Loucy (cell line): Measurements from ENCODE around the gene CRYBG2.

Source experiments
- H2AFZ ChIP-seq: fragments of 200-600 bp; sonication (generic); 2 replicates; pipeline ENCODE4 v1.6.0; 2016; ENCODE audit warnings: antibody characterized with exemption, mild to moderate bottlenecking, low read length, moderate library complexity
- H3F3A ChIP-seq: fragments of 200-600 bp; 2 replicates; pipeline ENCODE4 v1.6.0; 2016; ENCODE audit warnings: antibody characterized with exemption, low read depth, mild to moderate bottlenecking
- H3K27me3 ChIP-seq: fragments of 200-600 bp; sonication (generic); 2 replicates; pipeline ENCODE4 v1.6.1; 2014; ENCODE audit warnings: low read length, mild to moderate bottlenecking; ENCODE audit not compliant: insufficient read depth, poor library complexity, severe bottlenecking
- H3K36me3 ChIP-seq: fragments of 200-600 bp; sonication (generic); 2 replicates; pipeline ENCODE4 v1.6.1; 2016; ENCODE audit warnings: low read length; ENCODE audit not compliant: insufficient read depth
- H3K4me1 ChIP-seq: fragments of 200-600 bp; sonication (generic); 2 replicates; pipeline ENCODE4 v1.5.1; 2014; ENCODE audit warnings: low read length, mild to moderate bottlenecking; ENCODE audit not compliant: insufficient read depth, poor library complexity, severe bottlenecking
- H3K4me2 ChIP-seq: fragments of 200-600 bp; sonication (generic); 2 replicates; pipeline ENCODE4 v1.6.0; 2014; ENCODE audit warnings: antibody characterized with exemption, low read length, low read depth, mild to moderate bottlenecking; ENCODE audit not compliant: poor library complexity, severe bottlenecking
- H3K4me3 ChIP-seq: fragments of 200-600 bp; sonication (generic); 2 replicates; pipeline ENCODE4 v1.5.1; 2014; ENCODE audit warnings: low read length, mild to moderate bottlenecking, mixed read lengths; ENCODE audit not compliant: poor library complexity, severe bottlenecking
- H3K79me2 ChIP-seq: fragments of 200-600 bp; sonication (generic); 2 replicates; pipeline ENCODE4 v1.6.1; 2014; ENCODE audit warnings: low read length; ENCODE audit not compliant: insufficient read depth
- H3K9ac ChIP-seq: fragments of 200-600 bp; sonication (generic); 2 replicates; pipeline ENCODE4 v1.6.0; 2014; ENCODE audit warnings: mild to moderate bottlenecking, low read depth, low read length, moderate library complexity; ENCODE audit not compliant: poor library complexity, severe bottlenecking
- H3K9me2 ChIP-seq: fragments of 200-600 bp; sonication (generic); replicated peaks from 2 replicates; pipeline ENCODE4 v1.6.1; 2016; ENCODE audit warnings: low read depth, low read length, mixed read lengths
- H3K9me3 ChIP-seq: fragments of 200-600 bp; sonication (generic); 2 replicates; pipeline ENCODE4 v1.6.1; 2014; ENCODE audit warnings: mild to moderate bottlenecking, antibody characterized with exemption, low read length, low read depth; ENCODE audit not compliant: insufficient read depth
- H4K20me1 ChIP-seq: fragments of 200-600 bp; sonication (generic); 2 replicates; pipeline ENCODE4 v1.6.0; 2014; ENCODE audit warnings: antibody characterized with exemption, low read length, mild to moderate bottlenecking; ENCODE audit not compliant: insufficient read depth, poor library complexity, severe bottlenecking
- EZH2phosphoT487 ChIP-seq: fragments of 200-600 bp; IDR thresholded peaks from 2 replicates; pipeline ENCODE4 v1.6.1; 2018; ENCODE audit warnings: antibody characterized with exemption, mild to moderate bottlenecking, moderate library complexity, borderline replicate concordance
- TF ChIP-seq, protein P1 (sequence below): fragments of 200-600 bp; sonication (generic); conservative IDR thresholded peaks from 2 replicates; pipeline ENCODE4 v1.5.1; 2014; ENCODE audit warnings: mild to moderate bottlenecking, antibody characterized with exemption, low read length

The CRYBG2 gene

DNA sequence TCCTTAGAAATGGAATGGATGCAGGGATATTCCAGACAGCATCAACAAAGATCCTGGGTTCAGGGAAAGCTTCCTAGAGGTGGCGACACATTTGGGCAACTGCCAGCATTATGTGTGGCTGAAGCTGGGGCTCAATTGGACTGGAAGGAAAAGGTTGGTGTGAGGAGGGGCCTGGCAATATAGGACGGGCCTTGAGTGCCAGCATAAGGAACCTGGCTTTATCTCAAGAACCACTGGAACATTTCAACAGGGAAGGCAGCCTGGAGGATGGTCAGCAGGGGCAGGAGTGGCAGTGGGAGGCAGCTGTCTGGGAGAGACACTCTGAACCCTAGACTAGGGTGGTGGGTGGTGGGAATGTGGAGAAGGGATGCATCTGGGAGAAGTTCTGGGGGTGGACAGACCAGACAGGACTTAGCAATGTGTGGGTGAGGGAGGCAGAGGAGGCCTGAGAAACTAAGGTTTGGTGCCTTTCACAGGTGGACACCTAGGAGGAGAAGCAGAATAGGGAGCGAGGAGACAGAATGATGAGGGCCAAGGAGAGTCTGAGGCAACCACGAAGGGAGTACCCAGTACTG, 70.6 kb downstream of the CRYBG2 start:
- no peak overlapping the region for H3K4me3 ChIP-seq
- H3K4me2 ChIP-seq, result peak overlapping the region; percentile 88
- H2AFZ ChIP-seq, result no peak overlapping the region
- peaks cover 5% of the 10 kb centered on the region; the same call in 1 of the 2 replicates for H3K36me3 ChIP-seq
- no peaks in the 10 kb centered on the region for H3K9me3 ChIP-seq
- H3K27me3 ChIP-seq, result no peaks in the 10 kb centered on the region
- peaks cover 53% of the 10 kb centered on the region for H3K79me2 ChIP-seq
- H3F3A ChIP-seq, result peaks cover 14% of the 10 kb centered on the region
- peaks cover 9% of the 10 kb centered on the region for H4K20me1 ChIP-seq
- peaks cover 79% of the 10 kb centered on the region for H3K4me1 ChIP-seq
- no peaks in the 10 kb centered on the region for H3K9me2 ChIP-seq
- no peak for TF ChIP-seq EZH2phosphoT487
- TF ChIP-seq, protein P1, sequence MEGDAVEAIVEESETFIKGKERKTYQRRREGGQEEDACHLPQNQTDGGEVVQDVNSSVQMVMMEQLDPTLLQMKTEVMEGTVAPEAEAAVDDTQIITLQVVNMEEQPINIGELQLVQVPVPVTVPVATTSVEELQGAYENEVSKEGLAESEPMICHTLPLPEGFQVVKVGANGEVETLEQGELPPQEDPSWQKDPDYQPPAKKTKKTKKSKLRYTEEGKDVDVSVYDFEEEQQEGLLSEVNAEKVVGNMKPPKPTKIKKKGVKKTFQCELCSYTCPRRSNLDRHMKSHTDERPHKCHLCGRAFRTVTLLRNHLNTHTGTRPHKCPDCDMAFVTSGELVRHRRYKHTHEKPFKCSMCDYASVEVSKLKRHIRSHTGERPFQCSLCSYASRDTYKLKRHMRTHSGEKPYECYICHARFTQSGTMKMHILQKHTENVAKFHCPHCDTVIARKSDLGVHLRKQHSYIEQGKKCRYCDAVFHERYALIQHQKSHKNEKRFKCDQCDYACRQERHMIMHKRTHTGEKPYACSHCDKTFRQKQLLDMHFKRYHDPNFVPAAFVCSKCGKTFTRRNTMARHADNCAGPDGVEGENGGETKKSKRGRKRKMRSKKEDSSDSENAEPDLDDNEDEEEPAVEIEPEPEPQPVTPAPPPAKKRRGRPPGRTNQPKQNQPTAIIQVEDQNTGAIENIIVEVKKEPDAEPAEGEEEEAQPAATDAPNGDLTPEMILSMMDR, result no peak
- peak overlapping the region; percentile 44 for H3K9ac ChIP-seq

DNA sequence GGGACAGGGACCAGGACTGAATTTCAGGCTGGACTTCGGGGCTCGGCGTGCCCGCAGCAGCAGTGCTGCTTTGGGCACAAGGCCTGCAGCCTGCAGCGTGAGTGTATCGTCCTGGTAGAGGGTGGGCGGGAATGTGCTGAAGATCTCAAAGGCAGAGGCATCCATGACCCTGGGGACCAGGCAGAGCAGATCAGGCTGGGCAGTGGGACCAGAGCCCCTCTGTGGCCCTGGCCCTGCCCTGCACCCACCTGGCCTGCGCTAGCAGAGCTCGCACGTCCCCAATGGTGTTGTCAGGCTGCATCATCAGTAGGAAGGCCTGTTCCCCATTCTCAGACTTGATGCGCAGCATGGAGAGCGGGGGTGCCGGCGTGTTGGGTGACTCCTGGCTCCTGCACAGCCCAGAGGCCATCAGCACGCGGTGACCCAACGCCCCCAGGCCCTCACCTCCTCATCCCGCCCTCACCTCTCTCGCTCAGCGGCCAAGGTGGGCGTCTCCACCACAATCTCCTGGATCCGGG, 71.5 kb downstream of the CRYBG2 start:
- H3K36me3 ChIP-seq, result peaks cover 14% of the 10 kb centered on the region; the same call in 1 of the 2 replicates
- H3K4me3 ChIP-seq, result no peak overlapping the region
- H4K20me1 ChIP-seq, result peaks cover 9% of the 10 kb centered on the region
- peaks cover 79% of the 10 kb centered on the region for H3K4me1 ChIP-seq
- no peaks in the 10 kb centered on the region for H3K9me3 ChIP-seq
- H3K4me2 ChIP-seq, result peak overlapping the region; percentile 88
- H3K79me2 ChIP-seq, result peaks cover 59% of the 10 kb centered on the region
- peaks cover 5% of the 10 kb centered on the region; the same call in 1 of the 2 replicates for H3F3A ChIP-seq
- TF ChIP-seq EZH2phosphoT487, result no peak
- TF ChIP-seq, protein P1, result no peak
- H3K9ac ChIP-seq, result no peak overlapping the region
- no peak overlapping the region for H2AFZ ChIP-seq
- no peaks in the 10 kb centered on the region for H3K9me2 ChIP-seq
- no peaks in the 10 kb centered on the region for H3K27me3 ChIP-seq

DNA sequence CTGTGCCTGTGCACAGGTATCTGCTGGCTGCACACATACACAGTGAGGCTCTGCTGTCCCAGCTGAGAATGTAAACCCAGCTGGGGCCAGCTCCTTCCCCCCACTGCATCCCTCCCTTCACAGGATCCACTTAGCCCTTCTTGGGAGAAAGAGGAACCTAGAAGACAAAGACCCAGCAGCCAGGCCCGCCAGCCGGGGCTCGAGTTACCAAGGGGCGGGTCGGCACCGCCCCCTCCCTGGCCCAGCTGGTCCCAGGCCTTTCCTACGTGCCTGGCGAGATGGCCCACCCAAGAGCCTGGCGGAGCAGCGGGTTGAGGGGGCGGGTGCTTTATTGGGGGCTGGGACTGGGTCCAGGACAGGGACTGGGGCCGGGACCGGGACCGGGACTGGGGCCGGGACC, 72.0 kb downstream of the CRYBG2 start:
- Histone ChIP-seq H3K9ac (peak overlapping the region; percentile 73), H3K27me3 (no peaks in the 10 kb centered on the region), H3K4me1 (peaks cover 80% of the 10 kb centered on the region), H4K20me1 (peaks cover 9% of the 10 kb centered on the region), H3K4me2 (peak overlapping the region; percentile 88), H2AFZ (no peak overlapping the region), H3K9me3 (no peaks in the 10 kb centered on the region), H3F3A (peaks cover 2% of the 10 kb centered on the region; the same call in 1 of the 2 replicates), H3K36me3 (peaks cover 19% of the 10 kb centered on the region), H3K9me2 (no peaks in the 10 kb centered on the region), H3K4me3 (peak overlapping the region; percentile 78), H3K79me2 (peaks cover 59% of the 10 kb centered on the region)
- TF ChIP-seq, protein P1, result no peak
- no peak for TF ChIP-seq EZH2phosphoT487
